SU-DHL-6 (cell line): ENCODE data around the gene PYHIN1.

Experiments used
- H2AFZ ChIP-seq: fragments of 200-600 bp; sonication (generic); 2 replicates; pipeline ENCODE4 v1.6.1; 2014; ENCODE audit warnings: low read depth, mild to moderate bottlenecking, moderate library complexity, mixed read lengths, antibody characterized with exemption, low read length; ENCODE audit not compliant: severe bottlenecking
- H3F3A ChIP-seq: fragments of 200-600 bp; shearing (Covaris generic); 2 replicates; pipeline ENCODE4 v1.6.0; 2016; ENCODE audit warnings: antibody characterized with exemption, mild to moderate bottlenecking; ENCODE audit not compliant: insufficient read depth
- H3K27ac ChIP-seq: fragments of 200-600 bp; sonication (generic); 2 replicates; pipeline ENCODE4 v1.5.1; 2016; ENCODE audit warnings: low read depth, mild to moderate bottlenecking, low read length, moderate library complexity, mixed read lengths
- H3K27me3 ChIP-seq: fragments of 200-600 bp; sonication (generic), shearing (Covaris generic); 2 replicates; pipeline ENCODE4 v1.6.0; 2014; ENCODE audit warnings: mild to moderate bottlenecking, low read length
- H3K36me3 ChIP-seq: fragments of 200-600 bp; sonication (generic); 2 replicates; pipeline ENCODE4 v1.6.1; 2014; ENCODE audit warnings: mild to moderate bottlenecking, low read length, mixed read lengths
- H3K4me2 ChIP-seq: fragments of 300-600, 200-600 bp; shearing (Covaris generic), sonication (generic); 2 replicates; pipeline ENCODE4 v1.6.0; 2014; ENCODE audit warnings: low read length, low read depth, mild to moderate bottlenecking; ENCODE audit not compliant: poor library complexity, severe bottlenecking
- H3K4me3 ChIP-seq: fragments of 200-600 bp; sonication (generic); 2 replicates; pipeline ENCODE4 v1.5.1; 2014; ENCODE audit warnings: antibody characterized with exemption, low read length, mild to moderate bottlenecking, mixed read lengths; ENCODE audit not compliant: insufficient read depth, poor library complexity, severe bottlenecking
- H3K79me2 ChIP-seq: fragments of 200-600 bp; sonication (generic); 2 replicates; pipeline ENCODE4 v1.6.1; 2014; ENCODE audit warnings: mild to moderate bottlenecking, low read length, moderate library complexity; ENCODE audit not compliant: insufficient read depth
- H3K9ac ChIP-seq: fragments of 200-600 bp; sonication (generic); 2 replicates; pipeline ENCODE4 v1.7.0; 2014; ENCODE audit warnings: mild to moderate bottlenecking, low read length
- H3K9me2 ChIP-seq: fragments of 200-600 bp; sonication (generic); replicated peaks from 2 replicates; pipeline ENCODE4 v1.6.1; 2014; ENCODE audit warnings: low read length; ENCODE audit not compliant: insufficient read depth
- H3K9me3 ChIP-seq: fragments of 200-600 bp; sonication (generic); 2 replicates; pipeline ENCODE4 v1.6.1; 2014; ENCODE audit warnings: low read length, mixed read lengths; ENCODE audit not compliant: insufficient read depth
- H4K20me1 ChIP-seq: fragments of 200-600 bp; sonication (generic); 2 replicates; pipeline ENCODE4 v1.6.1; 2014; ENCODE audit warnings: low read depth, mild to moderate bottlenecking, antibody characterized with exemption, low read length, moderate library complexity, mixed read lengths
- CTCF ChIP-seq: fragments of 200-600 bp; sonication (generic); IDR thresholded peaks from one replicate; pipeline ENCODE4 v1.5.1; 2017; ENCODE audit warnings: antibody characterized with exemption, mild to moderate bottlenecking, low read length, moderate library complexity; ENCODE audit not compliant: insufficient read depth, poor library complexity, severe bottlenecking
- EZH2phosphoT487 ChIP-seq: fragments of 200-600 bp; sonication (generic), shearing (Covaris generic); conservative IDR thresholded peaks from 2 replicates; pipeline ENCODE4 v1.6.1; 2018; ENCODE audit warnings: mild to moderate bottlenecking, antibody characterized with exemption, low read length, moderate library complexity, mixed read lengths

PYHIN1 gene

GRCh38 chr1:159007726-159008125 is 76.4 kb downstream of the PYHIN1 start:
- Histone ChIP-seq H2AFZ (no peak overlapping the region), H4K20me1 (no peaks in the 10 kb centered on the region), H3K9me3 (no peaks in the 10 kb centered on the region), H3K27me3 (no peaks in the 10 kb centered on the region), H3K79me2 (peaks cover 32% of the 10 kb centered on the region), H3K9ac (no peak overlapping the region), H3K36me3 (peaks cover 7% of the 10 kb centered on the region), H3F3A (peaks cover 34% of the 10 kb centered on the region), H3K4me3 (no peak overlapping the region), H3K9me2 (no peaks in the 10 kb centered on the region), H3K4me2 (peak overlapping the region; percentile 5), H3K27ac (peak overlapping the region; percentile 85)
- TF ChIP-seq CTCF: no peak
- no peak for TF ChIP-seq EZH2phosphoT487

GRCh38 chr1:159008744-159009188 is 77.4 kb downstream of the PYHIN1 start:
- H3K79me2 ChIP-seq: peaks cover 43% of the 10 kb centered on the region
- no peaks in the 10 kb centered on the region for H3K9me2 ChIP-seq
- peak overlapping the region; percentile 3 for H2AFZ ChIP-seq
- H3K27ac ChIP-seq: peak overlapping the region; percentile 85
- peaks cover 11% of the 10 kb centered on the region for H3K36me3 ChIP-seq
- H3K4me3 ChIP-seq: peak overlapping the region; percentile 79
- H3F3A ChIP-seq: peaks cover 34% of the 10 kb centered on the region
- H4K20me1 ChIP-seq: no peaks in the 10 kb centered on the region
- H3K4me2 ChIP-seq: peak overlapping the region; percentile 97
- no peaks in the 10 kb centered on the region for H3K27me3 ChIP-seq
- TF ChIP-seq EZH2phosphoT487 (no peak), CTCF (no peak)
- no peaks in the 10 kb centered on the region for H3K9me3 ChIP-seq
- peak overlapping the region; percentile 89 for H3K9ac ChIP-seq

- Histone ChIP-seq H3K4me3 (peak overlapping the region; percentile 79), H3K4me2 (peak overlapping the region; percentile 97), H3K9me3 (no peaks in the 10 kb centered on the region), H3K9me2 (no peaks in the 10 kb centered on the region), H2AFZ (peak overlapping the region; percentile 3), H3F3A (peaks cover 34% of the 10 kb centered on the region), H3K79me2 (peaks cover 48% of the 10 kb centered on the region), H3K36me3 (peaks cover 17% of the 10 kb centered on the region), H4K20me1 (no peaks in the 10 kb centered on the region), H3K27ac (peak overlapping the region; percentile 85), H3K9ac (peak overlapping the region; percentile 89), H3K27me3 (no peaks in the 10 kb centered on the region)
- no peak for TF ChIP-seq EZH2phosphoT487
- TF ChIP-seq CTCF: no peak
Measured at GRCh38 chr1:159009287-159009686, 77.9 kb downstream of the PYHIN1 start.
